Ascending aorta (tissue), 2 donors: ENCODE results near the gene HDGFL3. TPM values are rescaled to one million over a fixed set of nuclear protein-coding genes. Genes with fewer than 3 reads are reported as not detected.
"Not testable (repeated sequence)": the region's sequence is repeated elsewhere in the genome, so short reads cannot be mapped to it uniquely, and the experiment has no call there.

Experiments
- DNase-seq, 2 donors: peaks; one replicate each; pipeline ENCODE4 v3.0.0-alpha.2; 2019; ENCODE audit warnings: low spot score in 2 of 2
- H3K27ac ChIP-seq, 2 donors: fragments of 200-600 bp; sonication (generic); one replicate each; pipeline ENCODE4 v1.5.1; 2016 to 2017; ENCODE audit warnings: mild to moderate bottlenecking in 1 of 2
- H3K27me3 ChIP-seq: fragments of 200-600 bp; sonication (generic); one replicate; pipeline ENCODE4 v1.5.1; 2017
- H3K36me3 ChIP-seq, 2 donors: fragments of 200-600 bp; sonication (generic); one replicate each; pipeline ENCODE4 v1.5.1; 2016
- H3K4me1 ChIP-seq, 2 donors: fragments of 200-600 bp; sonication (generic); one replicate each; pipeline ENCODE4 v1.5.1; 2016 to 2017; ENCODE audit warnings: mild to moderate bottlenecking in 1 of 2
- H3K4me3 ChIP-seq, 2 donors: fragments of 200-600 bp; sonication (generic); one replicate each; pipeline ENCODE4 v1.5.1; 2016 to 2017; ENCODE audit warnings: mild to moderate bottlenecking in 1 of 2
- H3K9me3 ChIP-seq, 2 donors: fragments of 200-600 bp; sonication (generic); one replicate each; pipeline ENCODE4 v1.5.1; 2016
- intact Hi-C: fragments of 100-400 bp; cut with DNase I; formaldehyde crosslinking; loops from one replicate; pipeline ENCODE4 v1.15.1; 2023
- total RNA-seq: library from RNA; depleted of rRNA; stranded (reverse); fragments of >200 nt; gene quantifications from one replicate; pipeline ENCODE4 v1.1.0, GENCODE V29; 2016
- TF ChIP-seq, protein P1 (sequence below), 3 experiments: fragments of 200-600 bp in 2 of 3; fragments of 450-650 bp in 1 of 3; sonication (generic) in 2 of 3; IDR thresholded peaks; one replicate each; pipeline ENCODE4 v1.5.1; 2016 to 2019; ENCODE audit warnings: antibody characterized with exemption in 3 of 3, mild to moderate bottlenecking in 1 of 3, moderate library complexity in 1 of 3

Gene HDGFL3
- total RNA-seq, 1 donor from 2014 or later: 20.8 TPM

DNA sequence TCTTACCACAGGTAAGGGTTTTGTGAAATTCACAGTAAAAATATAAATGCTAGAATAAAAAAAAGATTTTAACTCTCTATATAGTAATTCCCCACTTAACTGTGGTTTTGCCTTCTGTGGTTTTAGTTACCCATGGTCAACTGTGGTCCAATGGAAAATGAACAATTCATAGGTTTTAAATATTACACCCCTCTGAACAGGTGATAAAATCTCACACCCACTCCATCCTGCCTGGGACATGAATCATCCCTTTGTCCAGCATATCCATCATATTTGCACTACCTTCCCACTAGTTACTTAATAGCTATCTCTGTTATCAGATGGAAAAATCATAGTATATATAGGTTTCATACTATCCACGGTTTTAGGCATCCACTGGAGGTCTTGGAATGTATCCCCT lies 49.2 kb downstream of the HDGFL3 start:
- Histone ChIP-seq H3K9me3 (no peaks in the 10 kb centered on the region), H3K4me3 (no peak overlapping the region), H3K36me3 (peaks cover 6 to 40% of the 10 kb centered on the region in 2 donors), H3K27me3 (no peaks in the 10 kb centered on the region), H3K27ac (no peak overlapping the region), H3K4me1 (no peaks in the 10 kb centered on the region)
- no peak for DNase-seq
- TF ChIP-seq, protein P1, sequence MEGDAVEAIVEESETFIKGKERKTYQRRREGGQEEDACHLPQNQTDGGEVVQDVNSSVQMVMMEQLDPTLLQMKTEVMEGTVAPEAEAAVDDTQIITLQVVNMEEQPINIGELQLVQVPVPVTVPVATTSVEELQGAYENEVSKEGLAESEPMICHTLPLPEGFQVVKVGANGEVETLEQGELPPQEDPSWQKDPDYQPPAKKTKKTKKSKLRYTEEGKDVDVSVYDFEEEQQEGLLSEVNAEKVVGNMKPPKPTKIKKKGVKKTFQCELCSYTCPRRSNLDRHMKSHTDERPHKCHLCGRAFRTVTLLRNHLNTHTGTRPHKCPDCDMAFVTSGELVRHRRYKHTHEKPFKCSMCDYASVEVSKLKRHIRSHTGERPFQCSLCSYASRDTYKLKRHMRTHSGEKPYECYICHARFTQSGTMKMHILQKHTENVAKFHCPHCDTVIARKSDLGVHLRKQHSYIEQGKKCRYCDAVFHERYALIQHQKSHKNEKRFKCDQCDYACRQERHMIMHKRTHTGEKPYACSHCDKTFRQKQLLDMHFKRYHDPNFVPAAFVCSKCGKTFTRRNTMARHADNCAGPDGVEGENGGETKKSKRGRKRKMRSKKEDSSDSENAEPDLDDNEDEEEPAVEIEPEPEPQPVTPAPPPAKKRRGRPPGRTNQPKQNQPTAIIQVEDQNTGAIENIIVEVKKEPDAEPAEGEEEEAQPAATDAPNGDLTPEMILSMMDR (IDR thresholded peaks at IDR 0.05): no peak
- intact Hi-C loops: no loop called here

DNA sequence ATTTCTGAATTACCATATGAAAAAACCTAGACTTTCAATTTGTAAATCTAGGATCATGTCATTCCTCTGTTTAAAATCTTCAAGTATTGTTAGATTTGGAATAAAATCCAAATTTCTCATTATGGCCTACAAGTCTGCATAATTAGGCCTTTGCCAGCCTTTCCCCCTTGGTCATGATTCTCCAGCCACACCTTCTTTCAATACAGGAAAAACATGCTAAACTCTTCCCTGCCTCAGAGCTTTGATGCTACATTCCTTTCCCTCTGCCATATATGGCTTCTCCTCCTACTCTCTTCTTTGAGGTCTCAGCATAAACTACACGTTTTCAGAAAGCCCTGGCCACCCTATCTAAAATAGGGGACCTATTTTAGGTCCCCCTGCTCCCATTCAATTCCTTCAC lies 51.7 kb downstream of the HDGFL3 start:
- H3K36me3 ChIP-seq: peaks cover 9 to 40% of the 10 kb centered on the region in 2 donors
- H3K4me1 ChIP-seq: no peaks in the 10 kb centered on the region
- H3K27ac ChIP-seq: no peak overlapping the region
- intact Hi-C loops: no loop called here
- DNase-seq: no peak
- TF ChIP-seq, protein P1 (IDR thresholded peaks at IDR 0.05): no peak
- no peak overlapping the region for H3K4me3 ChIP-seq
- no peaks in the 10 kb centered on the region for H3K27me3 ChIP-seq
- no peaks in the 10 kb centered on the region for H3K9me3 ChIP-seq

DNA sequence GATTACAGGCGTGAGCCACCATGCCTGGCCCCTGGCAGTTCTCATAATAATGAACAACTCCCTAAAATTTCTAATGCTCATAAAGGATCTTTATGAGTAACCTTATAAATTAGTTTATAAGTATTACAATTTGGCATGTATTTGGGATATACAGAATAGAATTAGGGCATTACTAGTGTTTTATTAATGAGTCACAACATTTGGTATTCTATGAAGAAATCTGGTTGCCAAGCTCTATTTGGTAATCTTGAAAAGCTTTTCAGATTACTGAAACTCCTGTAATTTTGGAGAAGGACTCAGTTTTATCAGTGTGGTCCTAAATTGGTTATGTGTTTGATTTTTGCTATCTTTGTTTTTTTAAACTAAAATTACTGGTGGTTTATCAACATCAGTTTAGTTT lies 54.3 kb downstream of the HDGFL3 start:
- Histone ChIP-seq H3K4me1 (no peaks in the 10 kb centered on the region), H3K9me3 (no peaks in the 10 kb centered on the region), H3K27ac (no peak overlapping the region), H3K36me3 (peaks cover 24 to 55% of the 10 kb centered on the region in 2 donors), H3K27me3 (no peaks in the 10 kb centered on the region), H3K4me3 (no peak overlapping the region)
- TF ChIP-seq, protein P1 (IDR thresholded peaks at IDR 0.05): no peak
- no peak for DNase-seq
- intact Hi-C loops: no loop called here

DNA sequence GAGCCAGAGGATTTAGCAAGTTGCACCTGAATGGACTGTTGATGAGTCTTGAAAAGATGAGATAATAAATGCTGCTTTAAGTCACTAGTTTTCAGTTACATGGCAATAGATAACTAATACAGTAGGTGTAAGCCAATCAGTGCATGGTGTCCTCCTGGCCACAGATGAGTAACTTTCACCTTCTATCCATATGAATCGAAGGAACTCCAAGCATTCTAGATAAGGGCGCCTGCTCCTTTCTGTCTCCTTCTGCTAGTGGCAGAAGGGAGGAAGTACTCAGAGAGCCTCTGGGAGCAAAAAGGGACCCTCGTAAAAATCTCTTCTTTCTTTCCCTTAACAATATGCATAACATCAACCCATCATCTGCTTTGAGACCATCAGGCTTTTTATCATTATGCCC lies 62.9 kb downstream of the HDGFL3 start:
- intact Hi-C loops: no loop called here
- no peak for DNase-seq
- peaks cover 19 to 50% of the 10 kb centered on the region in 2 donors for H3K36me3 ChIP-seq

DNA sequence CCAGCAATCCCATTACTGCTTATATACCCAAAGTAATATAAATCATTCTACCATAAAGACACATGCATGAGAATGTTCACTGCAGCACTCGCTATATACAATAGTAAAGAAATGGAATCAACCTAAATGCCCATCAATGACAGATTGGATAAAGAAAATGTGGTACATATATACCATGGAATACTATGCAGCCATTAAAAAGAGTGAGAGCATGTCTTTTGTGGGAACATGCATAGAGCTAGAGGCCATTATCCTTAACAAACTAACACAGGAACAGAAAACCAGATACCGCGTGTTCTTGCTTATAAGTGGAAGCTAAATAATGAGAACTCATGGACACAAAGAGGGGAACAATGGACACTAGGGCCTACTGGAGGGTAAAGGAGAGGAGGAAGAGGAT lies 65.5 kb downstream of the HDGFL3 start:
- H3K4me1 ChIP-seq, H3K27me3 ChIP-seq, H3K9me3 ChIP-seq, H3K4me3 ChIP-seq, H3K27ac ChIP-seq, DNase-seq, intact Hi-C loops: not testable (repeated sequence)
- peaks cover 10 to 26% of the 10 kb centered on the region in 2 donors for H3K36me3 ChIP-seq

More for the DNA sequence above, 62.9 kb downstream of the HDGFL3 start:
- TF ChIP-seq, protein P1 (IDR thresholded peaks at IDR 0.05): no peak
- Histone ChIP-seq H3K27ac (no peak overlapping the region), H3K9me3 (no peaks in the 10 kb centered on the region), H3K4me1 (no peaks in the 10 kb centered on the region), H3K4me3 (no peak overlapping the region), H3K27me3 (no peaks in the 10 kb centered on the region)

DNA sequence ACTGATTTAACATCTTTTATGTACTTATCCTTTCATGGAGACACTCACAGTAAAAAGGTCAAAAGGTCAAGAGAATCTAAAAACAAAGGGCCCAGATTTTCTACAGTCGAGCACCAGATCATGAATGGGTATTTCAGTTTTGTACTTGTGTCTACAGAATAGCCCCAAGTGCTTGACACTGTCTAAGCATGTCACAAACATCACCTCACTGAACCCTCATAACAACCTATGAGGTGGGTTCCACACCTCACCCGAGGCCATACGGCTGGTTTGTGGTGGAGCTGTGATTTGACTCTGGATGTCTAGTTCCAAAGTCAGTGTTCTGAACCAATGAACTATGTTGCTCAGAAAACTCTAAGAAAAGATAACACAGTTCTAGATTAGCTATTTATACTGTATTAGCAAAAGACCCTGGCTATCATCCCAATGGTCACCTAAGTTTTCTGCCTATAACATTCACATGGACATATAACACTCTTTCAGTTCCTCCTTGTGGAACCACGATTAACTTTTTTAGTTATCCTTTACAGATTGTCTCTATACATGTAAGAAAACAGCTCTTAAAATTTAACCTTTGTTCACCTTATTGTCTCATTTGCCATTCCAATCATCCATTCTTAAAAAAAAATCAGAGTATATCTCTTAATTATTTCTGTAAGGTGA lies 74.6 kb downstream of the HDGFL3 start:
- no peaks in the 10 kb centered on the region for H3K27me3 ChIP-seq
- DNase-seq: no peak
- no peaks in the 10 kb centered on the region for H3K9me3 ChIP-seq
- H3K4me3 ChIP-seq: no peak overlapping the region
- H3K4me1 ChIP-seq: no peaks in the 10 kb centered on the region
- intact Hi-C loops: no loop called here
- H3K36me3 ChIP-seq: peaks cover 0 to 29% of the 10 kb centered on the region in 2 donors
- TF ChIP-seq, protein P1 (IDR thresholded peaks at IDR 0.05): no peak
- H3K27ac ChIP-seq: no peak overlapping the region
